ENCODE measurements around the gene KAT8.

Gene KAT8

DNA sequence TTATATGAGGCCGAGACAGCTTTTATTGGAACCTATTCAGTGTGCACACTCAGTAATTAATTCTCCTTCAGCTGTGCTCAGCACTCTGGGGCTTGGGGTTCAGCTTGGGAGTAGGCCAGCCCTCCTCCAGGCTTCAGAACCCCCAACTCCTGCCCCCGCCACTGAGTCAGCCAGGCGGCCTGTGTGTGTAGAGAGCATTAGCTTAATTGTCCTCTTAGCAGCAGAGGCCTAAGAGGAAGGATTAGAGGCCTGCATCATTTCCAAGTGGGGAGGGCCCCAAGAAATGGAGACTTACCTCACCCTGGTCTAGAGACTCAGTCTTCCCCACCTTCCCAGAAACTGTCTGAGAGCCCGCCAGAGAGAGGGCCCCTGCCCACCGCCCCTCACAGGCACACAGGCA is 29.5 kb upstream of the KAT8 start (continued):
- TF ChIP-seq TSHZ2 (CRISPR knock-in tag; IDR thresholded peaks at IDR 0.05) (no peak), PATZ1 (CRISPR knock-in tag; IDR thresholded peaks at IDR 0.05; ENCODE audit: borderline replicate concordance) (no peak), SNAI2 (CRISPR knock-in tag; IDR thresholded peaks at IDR 0.05) (no peak), RARB (CRISPR knock-in tag; IDR thresholded peaks at IDR 0.05) (no peak)

DNA sequence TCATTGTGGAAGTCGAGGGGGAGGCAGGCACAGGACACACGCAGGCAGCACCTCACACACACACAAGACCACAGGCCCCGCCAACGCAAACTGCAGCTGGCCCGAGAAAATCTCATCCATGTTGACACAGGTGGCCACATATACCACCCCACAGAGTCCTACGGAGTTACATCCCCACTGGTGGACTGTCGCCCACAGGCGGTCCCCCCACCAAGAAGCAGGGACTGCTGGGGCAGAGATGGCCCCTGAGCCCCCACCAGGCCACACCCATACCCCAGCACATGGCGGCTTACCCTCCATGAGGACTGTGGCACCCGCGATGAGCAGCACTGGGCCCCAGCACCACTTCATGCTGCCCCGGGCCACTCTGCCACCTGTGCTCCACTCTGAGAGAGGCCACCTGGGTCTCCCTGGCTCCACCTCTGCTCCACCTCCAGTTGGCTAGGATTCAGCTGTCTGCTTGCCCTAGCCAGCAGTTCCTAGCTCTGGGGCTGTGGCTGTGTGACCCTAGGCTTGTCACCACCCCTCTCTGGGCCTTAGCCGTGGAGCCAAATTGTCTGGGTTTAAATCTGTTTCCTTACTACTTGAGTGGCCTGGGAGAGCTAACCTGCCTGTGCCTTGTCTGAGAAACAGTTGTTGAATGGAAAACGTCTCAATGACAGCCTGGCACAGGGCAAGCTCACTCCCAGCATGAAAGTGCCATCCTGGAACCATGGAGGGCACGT is 28.8 kb upstream of the KAT8 start, which contains the start of gene PRSS53:
PRSS53 (minus strand) TSS at position 485 of the 725 bp plus-strand sequence; CDS start at position 351, 134 bp downstream.
- ATAC-seq: no peak
- TF ChIP-seq, protein P1, sequence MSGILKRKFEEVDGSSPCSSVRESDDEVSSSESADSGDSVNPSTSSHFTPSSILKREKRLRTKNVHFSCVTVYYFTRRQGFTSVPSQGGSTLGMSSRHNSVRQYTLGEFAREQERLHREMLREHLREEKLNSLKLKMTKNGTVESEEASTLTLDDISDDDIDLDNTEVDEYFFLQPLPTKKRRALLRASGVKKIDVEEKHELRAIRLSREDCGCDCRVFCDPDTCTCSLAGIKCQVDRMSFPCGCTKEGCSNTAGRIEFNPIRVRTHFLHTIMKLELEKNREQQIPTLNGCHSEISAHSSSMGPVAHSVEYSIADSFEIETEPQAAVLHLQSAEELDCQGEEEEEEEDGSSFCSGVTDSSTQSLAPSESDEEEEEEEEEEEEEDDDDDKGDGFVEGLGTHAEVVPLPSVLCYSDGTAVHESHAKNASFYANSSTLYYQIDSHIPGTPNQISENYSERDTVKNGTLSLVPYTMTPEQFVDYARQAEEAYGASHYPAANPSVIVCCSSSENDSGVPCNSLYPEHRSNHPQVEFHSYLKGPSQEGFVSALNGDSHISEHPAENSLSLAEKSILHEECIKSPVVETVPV (CRISPR knock-in tag; IDR thresholded peaks at IDR 0.05): no peak
- TF ChIP-seq ESRRG (CRISPR knock-in tag; IDR thresholded peaks at IDR 0.05) (no peak), PATZ1 (CRISPR knock-in tag; IDR thresholded peaks at IDR 0.05; ENCODE audit: borderline replicate concordance) (no peak), ARNTL (CRISPR knock-in tag; IDR thresholded peaks at IDR 0.05; ENCODE audit: borderline replicate concordance, low read depth) (no peak)

- TF ChIP-seq TSHZ2 (CRISPR knock-in tag; IDR thresholded peaks at IDR 0.05): no peak
- no peak for TF ChIP-seq ZFP30 (CRISPR knock-in tag; IDR thresholded peaks at IDR 0.05)
- TF ChIP-seq, protein P1 (CRISPR knock-in tag; IDR thresholded peaks at IDR 0.05): no peak
- no peak for TF ChIP-seq RARB (CRISPR knock-in tag; IDR thresholded peaks at IDR 0.05)
- TF ChIP-seq PPARA (CRISPR knock-in tag; IDR thresholded peaks at IDR 0.05; ENCODE audit: borderline replicate concordance): no peak
- TF ChIP-seq TCF4 (CRISPR knock-in tag; IDR thresholded peaks at IDR 0.05; ENCODE audit: borderline replicate concordance): no peak
- no peak for TF ChIP-seq ESRRG (CRISPR knock-in tag; IDR thresholded peaks at IDR 0.05)
- TF ChIP-seq, protein P2, sequence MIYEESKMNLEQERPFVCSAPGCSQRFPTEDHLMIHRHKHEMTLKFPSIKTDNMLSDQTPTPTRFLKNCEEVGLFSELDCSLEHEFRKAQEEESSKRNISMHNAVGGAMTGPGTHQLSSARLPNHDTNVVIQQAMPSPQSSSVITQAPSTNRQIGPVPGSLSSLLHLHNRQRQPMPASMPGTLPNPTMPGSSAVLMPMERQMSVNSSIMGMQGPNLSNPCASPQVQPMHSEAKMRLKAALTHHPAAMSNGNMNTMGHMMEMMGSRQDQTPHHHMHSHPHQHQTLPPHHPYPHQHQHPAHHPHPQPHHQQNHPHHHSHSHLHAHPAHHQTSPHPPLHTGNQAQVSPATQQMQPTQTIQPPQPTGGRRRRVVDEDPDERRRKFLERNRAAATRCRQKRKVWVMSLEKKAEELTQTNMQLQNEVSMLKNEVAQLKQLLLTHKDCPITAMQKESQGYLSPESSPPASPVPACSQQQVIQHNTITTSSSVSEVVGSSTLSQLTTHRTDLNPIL (CRISPR knock-in tag; IDR thresholded peaks at IDR 0.05; ENCODE audit: low read depth): no peak
- no peak for TF ChIP-seq GLIS3 (CRISPR knock-in tag; IDR thresholded peaks at IDR 0.05)
- no peak for ATAC-seq
Measured at GRCh38 chr16:31089199-31089598, 28.3 kb upstream of the KAT8 start.
